ENCODE results near the gene CCDC92. TPM values are rescaled to one million over a fixed set of nuclear protein-coding genes. Genes with fewer than 3 reads are reported as not detected.

The CCDC92 gene
- total and polyA plus RNA-seq, 2 donors (not counting 3 experiments of a cell fraction or from before 2014, with no cell fraction given): 41.2 to 41.6 TPM

DNA sequence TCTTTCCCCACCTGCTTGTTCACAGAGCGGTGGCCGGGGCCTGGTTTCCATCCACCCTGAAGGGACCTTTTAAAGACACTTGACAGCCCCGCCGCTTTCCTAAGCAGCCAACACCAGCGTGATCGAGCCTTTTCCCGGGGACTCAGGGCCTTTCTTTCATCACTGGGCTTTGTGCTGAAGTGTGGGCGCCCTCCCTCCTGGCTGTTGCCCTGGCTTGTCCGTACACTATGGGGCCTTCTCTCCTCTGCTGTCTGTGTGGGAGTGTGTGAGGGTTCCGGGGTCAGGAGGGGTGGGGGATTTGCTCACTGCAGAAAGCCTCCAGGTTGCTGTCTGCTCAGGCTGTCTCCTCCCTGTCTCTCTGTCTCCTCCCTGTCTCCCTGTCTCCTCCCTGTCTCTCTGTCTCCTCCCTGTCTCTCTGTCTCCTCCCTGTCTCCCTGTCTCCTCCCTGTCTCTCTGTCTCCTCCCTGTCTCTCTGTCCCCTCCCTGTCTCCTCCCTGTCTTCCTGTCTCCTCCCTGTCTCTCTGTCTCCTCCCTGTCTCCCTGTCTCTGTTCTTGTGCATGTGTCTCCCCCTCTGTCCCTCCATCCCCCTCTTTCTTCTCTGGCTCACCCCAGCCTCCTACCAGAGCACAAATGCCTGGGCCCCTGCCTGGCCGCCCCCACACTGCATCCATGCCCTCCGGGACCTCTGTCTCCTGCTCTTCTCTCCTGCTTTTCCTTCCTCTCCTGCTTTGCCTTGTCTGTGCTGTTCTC is 64.7 kb downstream of the CCDC92 start:
- DNase-seq (ENCODE audit: low read depth, low spot score) (no peak), FAIRE-seq (no peak)
- no peak for TF ChIP-seq JUN (IDR thresholded peaks at IDR 0.05; ENCODE audit: borderline replicate concordance, insufficient read depth, insufficient read length, low read depth)
- no peak for TF ChIP-seq POLR2AphosphoS5 (IDR thresholded peaks at IDR 0.05; ENCODE audit: insufficient read depth, low read depth, low read length)
- TF ChIP-seq, protein P1, sequence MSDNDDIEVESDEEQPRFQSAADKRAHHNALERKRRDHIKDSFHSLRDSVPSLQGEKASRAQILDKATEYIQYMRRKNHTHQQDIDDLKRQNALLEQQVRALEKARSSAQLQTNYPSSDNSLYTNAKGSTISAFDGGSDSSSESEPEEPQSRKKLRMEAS (IDR thresholded peaks at IDR 0.05; ENCODE audit: insufficient read depth, insufficient read length): no peak
- TF ChIP-seq FOS (IDR thresholded peaks at IDR 0.05; ENCODE audit: borderline replicate concordance, insufficient read depth, low read length): no peak
- no peak for TF ChIP-seq MYC (IDR thresholded peaks at IDR 0.05; ENCODE audit: low read depth, low read length)
- no peak for TF ChIP-seq GATA2 (IDR thresholded peaks at IDR 0.05; ENCODE audit: insufficient read depth, insufficient read length, low read depth, low read length)
- TF ChIP-seq, protein P2, sequence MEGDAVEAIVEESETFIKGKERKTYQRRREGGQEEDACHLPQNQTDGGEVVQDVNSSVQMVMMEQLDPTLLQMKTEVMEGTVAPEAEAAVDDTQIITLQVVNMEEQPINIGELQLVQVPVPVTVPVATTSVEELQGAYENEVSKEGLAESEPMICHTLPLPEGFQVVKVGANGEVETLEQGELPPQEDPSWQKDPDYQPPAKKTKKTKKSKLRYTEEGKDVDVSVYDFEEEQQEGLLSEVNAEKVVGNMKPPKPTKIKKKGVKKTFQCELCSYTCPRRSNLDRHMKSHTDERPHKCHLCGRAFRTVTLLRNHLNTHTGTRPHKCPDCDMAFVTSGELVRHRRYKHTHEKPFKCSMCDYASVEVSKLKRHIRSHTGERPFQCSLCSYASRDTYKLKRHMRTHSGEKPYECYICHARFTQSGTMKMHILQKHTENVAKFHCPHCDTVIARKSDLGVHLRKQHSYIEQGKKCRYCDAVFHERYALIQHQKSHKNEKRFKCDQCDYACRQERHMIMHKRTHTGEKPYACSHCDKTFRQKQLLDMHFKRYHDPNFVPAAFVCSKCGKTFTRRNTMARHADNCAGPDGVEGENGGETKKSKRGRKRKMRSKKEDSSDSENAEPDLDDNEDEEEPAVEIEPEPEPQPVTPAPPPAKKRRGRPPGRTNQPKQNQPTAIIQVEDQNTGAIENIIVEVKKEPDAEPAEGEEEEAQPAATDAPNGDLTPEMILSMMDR (IDR thresholded peaks at IDR 0.05; ENCODE audit: extremely low read depth in 1 of 2, insufficient read depth in 1 of 2, low read depth in 1 of 2, low read length in 2 of 2): no peak
- peaks cover 0 to 5% of the 10 kb centered on the region in 2 experiments for H3K27me3 ChIP-seq (ENCODE audit: control insufficient read depth in 2 of 2, insufficient read depth in 2 of 2, low read length in 2 of 2)
- H3K4me2 ChIP-seq (ENCODE audit: insufficient read depth, low read length): no peak overlapping the region
- CTCF ChIA-PET: interaction anchor here (0.6 kb wide), 1 partner anchor 124 kb away, joined by 3 read pairs; no protein-coding TSS in a partner anchor
- no TSS peak for BruUV-seq (replicated peaks)
- H3K36me3 ChIP-seq (ENCODE audit: control insufficient read depth in 2 of 2, extremely low read depth in 1 of 2, insufficient read depth in 2 of 2, low read length in 2 of 2): no peaks in the 10 kb centered on the region
- H3K9ac ChIP-seq (replicated peaks; ENCODE audit: extremely low read depth, insufficient read depth, low read length): no peak overlapping the region
- POLR2A ChIA-PET: no interaction called here
- intact Hi-C loops (cut with micrococcal nuclease) (loop anchor here (5.0 kb wide), 1 partner anchor 864 kb away; no protein-coding TSS in a partner anchor), dilution Hi-C loops (cut with MboI; ENCODE audit: extremely low pct_ligation_motif_present, low sequenced_read_pairs) (no loop called here)
- H3K4me3 ChIP-seq (replicated peaks in 1 of 3; ENCODE audit: insufficient read depth in 1 of 3, low read depth in 1 of 3, low read length in 3 of 3): no peak overlapping the region
- H2AFZ ChIP-seq (ENCODE audit: low read depth, low read length): no peak overlapping the region
- H3K79me2 ChIP-seq (ENCODE audit: control insufficient read depth, insufficient read depth, low read length): no peaks in the 10 kb centered on the region
- no peaks in the 10 kb centered on the region for H3K9me3 ChIP-seq (replicated peaks; ENCODE audit: control insufficient read depth, insufficient read depth, low read length)
- no peaks in the 10 kb centered on the region for H3K9me1 ChIP-seq (replicated peaks; ENCODE audit: control insufficient read depth, extremely low read depth, insufficient read depth, low read length)
- H4K20me1 ChIP-seq (replicated peaks; ENCODE audit: control insufficient read depth, extremely low read depth, insufficient read depth, low read length): no peaks in the 10 kb centered on the region
- no peaks in the 10 kb centered on the region for H3K4me1 ChIP-seq (ENCODE audit: control insufficient read depth, extremely low read depth, insufficient read depth, low read length)
- H3K27ac ChIP-seq (ENCODE audit: insufficient read depth, low read depth, low read length): no peak overlapping the region
